ENCODE measurements around the gene GAGE12C. TPM values are rescaled to one million over a fixed set of nuclear protein-coding genes. Genes with fewer than 3 reads are reported as not detected.
"Not testable (repeated sequence)": the region's sequence is repeated elsewhere in the genome, so short reads cannot be mapped to it uniquely, and the experiment has no call there.

The GAGE12C gene
- total and polyA plus RNA-seq, 2 of the 4 experiments (the other 2 are of a cell fraction): not detected

- H4K8ac ChIP-seq (ENCODE audit: low read depth in 2 of 2, low read length in 2 of 2); H3K4me2 ChIP-seq (ENCODE audit: low read depth, low read length); in situ Hi-C loops (cut with MboI; ENCODE audit: low sequenced_read_pairs); POLR2A ChIA-PET (ENCODE audit: unreplicated experiment); H3K23ac ChIP-seq (ENCODE audit: low read depth, low read length); H3K9ac ChIP-seq (ENCODE audit: low read depth, low read length); H3K27me3 ChIP-seq (ENCODE audit: control insufficient read depth, insufficient read depth, low read length); H3K79me1 ChIP-seq (ENCODE audit: low read depth in 1 of 2, low read length in 2 of 2); H3K4me1 ChIP-seq (ENCODE audit: control insufficient read depth, insufficient read depth, low read length); H2BK120ac ChIP-seq (ENCODE audit: low read depth, low read length); H4K91ac ChIP-seq (ENCODE audit: insufficient read depth, low read depth, low read length); H2BK20ac ChIP-seq (ENCODE audit: low read depth, low read length); H3K4me3 ChIP-seq (ENCODE audit: insufficient read depth, low read depth, low read length); DNase-seq; H3K9me1 ChIP-seq (ENCODE audit: insufficient read depth, low read length); H2AK5ac ChIP-seq (ENCODE audit: low read depth, low read length); H3K4ac ChIP-seq (ENCODE audit: low read depth, low read length); CTCF ChIA-PET; ATAC-seq (ENCODE audit: low read depth); H3K9me3 ChIP-seq (ENCODE audit: control insufficient read depth, insufficient read depth, low read length); BruUV-seq (replicated peaks); intact Hi-C loops (cut with micrococcal nuclease); H2AK9ac ChIP-seq (replicated peaks; ENCODE audit: low read depth, low read length, poor library complexity); H2BK5ac ChIP-seq (ENCODE audit: low read depth, low read length, poor library complexity, severe bottlenecking); H4K5ac ChIP-seq (ENCODE audit: low read depth, low read length); H4K20me1 ChIP-seq (ENCODE audit: insufficient read depth, low read length); H3K36me3 ChIP-seq (ENCODE audit: control insufficient read depth, insufficient read depth, low read length); H3K56ac ChIP-seq (ENCODE audit: extremely low read depth, insufficient read depth, low read length); H2AFZ ChIP-seq (replicated peaks; ENCODE audit: low read length, poor library complexity); H3K27ac ChIP-seq (ENCODE audit: insufficient read depth, low read length); H2BK15ac ChIP-seq (ENCODE audit: low read depth, low read length); H3K18ac ChIP-seq (ENCODE audit: low read depth, low read length); H3K14ac ChIP-seq (replicated peaks; ENCODE audit: low read depth, low read length); dilution Hi-C loops (cut with HindIII; ENCODE audit: low sequenced_read_pairs, unreplicated experiment): not testable (repeated sequence)
- WGBS, 2 experiments (ENCODE audit: extremely low coverage in 2 of 2, insufficient read length in 1 of 2): no CpG with 5 or more reads among the region's 16 CpGs
Measured at GRCh38 chrX:49550989-49551388, 19.0 kb downstream of the GAGE12C start, which contains the start of gene GAGE12E. TSS of gene GAGE12E (plus strand) at chrX:49551289. CDS start at chrX:49552444, 1,155 bp downstream.

DNA sequence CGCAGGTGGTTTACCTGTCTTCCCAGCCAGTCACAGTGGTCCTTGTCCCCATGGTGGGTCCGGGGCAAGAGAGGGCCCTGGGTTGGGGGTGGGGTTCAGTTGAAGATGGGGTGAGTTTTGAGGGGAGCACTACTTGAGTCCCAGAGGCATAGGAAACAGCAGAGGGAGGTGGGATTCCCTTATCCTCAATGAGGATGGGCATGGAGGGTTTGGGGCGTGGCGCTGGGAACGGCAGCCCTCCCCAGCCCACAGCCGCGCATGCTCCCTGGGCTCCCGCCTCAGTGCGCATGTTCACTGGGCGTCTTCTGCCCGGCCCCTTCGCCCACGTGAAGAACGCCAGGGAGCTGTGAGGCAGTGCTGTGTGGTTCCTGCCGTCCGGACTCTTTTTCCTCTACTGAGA lies 28.6 kb downstream of the GAGE12C start, which contains the start of gene GAGE12F:
Gene GAGE12F, plus strand, starts transcription at position 301 of the 400 bp plus-strand sequence. CDS start 1,155 bp downstream, outside the sequence.
- ATAC-seq (ENCODE audit: low read depth); H3K27ac ChIP-seq (ENCODE audit: insufficient read depth, low read length); H3K4ac ChIP-seq (ENCODE audit: low read depth, low read length); H2AFZ ChIP-seq (replicated peaks; ENCODE audit: low read length, poor library complexity); H3K4me1 ChIP-seq (ENCODE audit: control insufficient read depth, insufficient read depth, low read length); H4K91ac ChIP-seq (ENCODE audit: insufficient read depth, low read depth, low read length); H3K9ac ChIP-seq (ENCODE audit: low read depth, low read length); H3K79me1 ChIP-seq (ENCODE audit: low read depth in 1 of 2, low read length in 2 of 2); in situ Hi-C loops (cut with MboI; ENCODE audit: low sequenced_read_pairs); H3K36me3 ChIP-seq (ENCODE audit: control insufficient read depth, insufficient read depth, low read length); dilution Hi-C loops (cut with HindIII; ENCODE audit: low sequenced_read_pairs, unreplicated experiment); H4K8ac ChIP-seq (ENCODE audit: low read depth in 2 of 2, low read length in 2 of 2); H3K4me2 ChIP-seq (ENCODE audit: low read depth, low read length); H2AK5ac ChIP-seq (ENCODE audit: low read depth, low read length); H3K4me3 ChIP-seq (ENCODE audit: insufficient read depth, low read depth, low read length); H2BK5ac ChIP-seq (ENCODE audit: low read depth, low read length, poor library complexity, severe bottlenecking); H4K5ac ChIP-seq (ENCODE audit: low read depth, low read length); H4K20me1 ChIP-seq (ENCODE audit: insufficient read depth, low read length); POLR2A ChIA-PET (ENCODE audit: unreplicated experiment); H3K27me3 ChIP-seq (ENCODE audit: control insufficient read depth, insufficient read depth, low read length); DNase-seq; H3K18ac ChIP-seq (ENCODE audit: low read depth, low read length); H2BK15ac ChIP-seq (ENCODE audit: low read depth, low read length); H3K23ac ChIP-seq (ENCODE audit: low read depth, low read length); CTCF ChIA-PET; H2AK9ac ChIP-seq (replicated peaks; ENCODE audit: low read depth, low read length, poor library complexity); BruUV-seq (replicated peaks); H3K14ac ChIP-seq (replicated peaks; ENCODE audit: low read depth, low read length); intact Hi-C loops (cut with micrococcal nuclease); H3K9me1 ChIP-seq (ENCODE audit: insufficient read depth, low read length); H3K9me3 ChIP-seq (ENCODE audit: control insufficient read depth, insufficient read depth, low read length); H2BK20ac ChIP-seq (ENCODE audit: low read depth, low read length); H2BK120ac ChIP-seq (ENCODE audit: low read depth, low read length); H3K56ac ChIP-seq (ENCODE audit: extremely low read depth, insufficient read depth, low read length): not testable (repeated sequence)
- WGBS, 2 experiments (ENCODE audit: extremely low coverage in 2 of 2, insufficient read length in 1 of 2): no CpG with 5 or more reads among the region's 16 CpGs
